ENCODE data around the gene TBCC. TPM values are rescaled to one million over a fixed set of nuclear protein-coding genes. Genes with fewer than 3 reads are reported as not detected.

TBCC gene
- total and polyA plus RNA-seq, 10 of the 15 experiments (the other 5 are each of a cell fraction or from before 2014, with no cell fraction given) = 2.5 to 41.9 (median 20.3) TPM

DNA sequence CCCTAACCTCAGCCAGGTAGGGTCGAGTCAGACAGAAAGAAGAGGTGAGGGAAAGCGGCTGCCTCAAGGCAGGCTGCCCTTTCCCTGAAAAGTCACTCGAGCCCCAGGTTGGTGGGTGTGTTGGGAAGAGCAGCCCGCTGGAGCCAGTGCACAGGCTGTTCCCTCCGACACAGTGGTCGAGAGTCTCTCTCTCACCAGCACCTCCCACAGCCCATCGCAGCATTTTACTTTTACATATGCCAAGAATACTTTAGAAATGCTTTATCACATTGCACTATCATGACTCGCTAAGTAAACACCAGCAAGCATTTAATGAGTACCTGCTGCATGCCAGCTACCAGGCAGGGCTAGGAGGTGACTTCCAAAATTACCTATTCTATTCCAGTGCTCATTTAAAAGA, 25.2 kb downstream of the TBCC start:
- no peaks in the 10 kb centered on the region for H3K27me3 ChIP-seq (replicated peaks in 1 of 2; ENCODE audit: control insufficient read depth in 2 of 2, insufficient read depth in 2 of 2, low read length in 1 of 2)
- no peak overlapping the region for H3K9ac ChIP-seq (ENCODE audit: control insufficient read depth, insufficient read depth, low read length)
- in situ Hi-C loops (cut with MboI) = no loop called here
- FAIRE-seq (no peak), DNase-seq (ENCODE audit: low read depth, low spot score) (no peak), ATAC-seq (no peak)
- no peaks in the 10 kb centered on the region for H3K36me3 ChIP-seq (ENCODE audit: control insufficient read depth in 2 of 2, insufficient read depth in 2 of 2, low read length in 1 of 2)
- intact Hi-C loops (cut with micrococcal nuclease; ENCODE audit: unreplicated experiment) = no loop called here
- peaks cover 4% of the 10 kb centered on the region; the same call in 1 of the 2 replicates for H3K4me1 ChIP-seq (ENCODE audit: control insufficient read depth, insufficient read depth, low read length)
- TF ChIP-seq DPF2 (IDR thresholded peaks at IDR 0.05) (no peak), WRNIP1 (IDR thresholded peaks at IDR 0.05; ENCODE audit: borderline replicate concordance, low read depth, low read length) (no peak), ZNF384 (IDR thresholded peaks at IDR 0.05; ENCODE audit: borderline replicate concordance, low read depth, low read length) (no peak), MTA3 (IDR thresholded peaks at IDR 0.05; ENCODE audit: borderline replicate concordance, low read length) (no peak), ZZZ3 (IDR thresholded peaks at IDR 0.05; ENCODE audit: control insufficient read depth, insufficient read length, low read depth) (no peak), TCF3 (IDR thresholded peaks at IDR 0.05; ENCODE audit: borderline replicate concordance, insufficient read depth, low read depth, low read length) (no peak), FOS (IDR thresholded peaks at IDR 0.05; ENCODE audit: borderline replicate concordance, extremely low read depth, insufficient read length) (no peak)
- no peak overlapping the region for H2AFZ ChIP-seq (ENCODE audit: control insufficient read depth, low read depth, low read length)
- BruUV-seq (replicated peaks) = no TSS peak
- no peaks in the 10 kb centered on the region for H3K9me3 ChIP-seq (replicated peaks; ENCODE audit: control insufficient read depth, insufficient read depth, low read length)
- CTCF ChIA-PET = no interaction called here
- H3K27ac ChIP-seq (ENCODE audit: control insufficient read depth, insufficient read depth) = no peak overlapping the region
- H3K4me2 ChIP-seq (ENCODE audit: control insufficient read depth, insufficient read depth) = no peak overlapping the region
- 51% methylated on average over 8 of the region's 8 CpGs for WGBS (ENCODE audit: insufficient coverage, insufficient replicate concordance, low lambda C conversion rate, missing lambda C conversion rate)
- H3K79me2 ChIP-seq (ENCODE audit: control insufficient read depth, insufficient read depth, low read length) = no peaks in the 10 kb centered on the region
- SMC1A ChIA-PET (ENCODE audit: uncharacterized antibody, unreplicated experiment) = interaction anchor here (0.6 kb wide), 1 partner anchor 281 kb away, joined by 6 read pairs; no protein-coding TSS in a partner anchor
- RAD21 ChIA-PET (ENCODE audit: unreplicated experiment) = no interaction called here
- H4K20me1 ChIP-seq (ENCODE audit: control insufficient read depth, insufficient read depth) = no peaks in the 10 kb centered on the region
- POLR2A ChIA-PET = no interaction called here
- H3K4me3 ChIP-seq = no peak overlapping the region

DNA sequence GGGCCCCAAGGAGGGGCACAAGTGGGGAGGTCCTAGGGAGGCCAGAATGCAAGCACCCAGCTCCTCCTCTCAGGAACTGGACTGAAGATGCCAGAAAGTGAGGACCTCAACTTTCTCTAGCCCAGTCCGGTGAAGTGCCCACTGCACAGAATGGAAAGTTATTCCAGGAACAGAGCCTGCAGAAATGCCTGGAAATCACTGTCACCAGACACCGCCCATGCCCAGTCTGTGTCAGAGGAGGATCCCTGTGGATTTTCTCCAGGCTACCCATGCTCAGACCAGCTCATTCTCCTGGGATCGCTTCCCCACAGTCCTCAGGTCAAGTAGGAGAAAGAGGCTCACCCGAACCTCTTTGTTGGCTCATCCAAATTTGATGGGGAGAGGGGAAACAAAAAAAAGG, 30.0 kb downstream of the TBCC start:
- Histone ChIP-seq H3K4me2 (ENCODE audit: control insufficient read depth, insufficient read depth) (no peak overlapping the region), H4K20me1 (ENCODE audit: control insufficient read depth, insufficient read depth) (no peaks in the 10 kb centered on the region), H3K36me3 (ENCODE audit: control insufficient read depth in 2 of 2, insufficient read depth in 2 of 2, low read length in 1 of 2) (no peaks in the 10 kb centered on the region), H3K27me3 (replicated peaks in 1 of 2; ENCODE audit: control insufficient read depth in 2 of 2, insufficient read depth in 2 of 2, low read length in 1 of 2) (no peaks in the 10 kb centered on the region; a peak in 1 of 4 replicates), H3K9me3 (replicated peaks; ENCODE audit: control insufficient read depth, insufficient read depth, low read length) (peaks cover 4% of the 10 kb centered on the region; the same call in 1 of the 3 replicates), H3K4me3 (no peak overlapping the region), H2AFZ (ENCODE audit: control insufficient read depth, low read depth, low read length) (no peak overlapping the region), H3K27ac (ENCODE audit: control insufficient read depth, insufficient read depth) (no peak overlapping the region), H3K4me1 (ENCODE audit: control insufficient read depth, insufficient read depth, low read length) (peaks cover 4% of the 10 kb centered on the region; the same call in 1 of the 2 replicates), H3K9ac (ENCODE audit: control insufficient read depth, insufficient read depth, low read length) (no peak overlapping the region), H3K79me2 (ENCODE audit: control insufficient read depth, insufficient read depth, low read length) (no peaks in the 10 kb centered on the region)
- ChIA-PET POLR2A (no interaction called here), RAD21 (ENCODE audit: unreplicated experiment) (no interaction called here), SMC1A (ENCODE audit: uncharacterized antibody, unreplicated experiment) (interaction anchor here (0.6 to 1.8 kb wide), 3 partner anchors 10 to 973 kb away, joined by 3 to 9 read pairs (median 5); no protein-coding TSS in a partner anchor), CTCF (interaction anchor here (1.0 kb wide), 1 partner anchor 27 kb away, joined by 3 read pairs; no protein-coding TSS in a partner anchor)
- WGBS (ENCODE audit: insufficient coverage, insufficient replicate concordance, low lambda C conversion rate, missing lambda C conversion rate) = 88% methylated on average over 4 of the region's 4 CpGs
- DNase-seq (ENCODE audit: low read depth, low spot score) (no peak), ATAC-seq (no peak), FAIRE-seq (no peak)
- BruUV-seq (replicated peaks) = no TSS peak
- intact Hi-C loops (cut with micrococcal nuclease; ENCODE audit: unreplicated experiment) = no loop called here
- in situ Hi-C loops (cut with MboI) = no loop called here
- TF ChIP-seq TCF7 (IDR thresholded peaks at IDR 0.05; ENCODE audit: borderline replicate concordance) = no peak
- TF ChIP-seq, protein P1, sequence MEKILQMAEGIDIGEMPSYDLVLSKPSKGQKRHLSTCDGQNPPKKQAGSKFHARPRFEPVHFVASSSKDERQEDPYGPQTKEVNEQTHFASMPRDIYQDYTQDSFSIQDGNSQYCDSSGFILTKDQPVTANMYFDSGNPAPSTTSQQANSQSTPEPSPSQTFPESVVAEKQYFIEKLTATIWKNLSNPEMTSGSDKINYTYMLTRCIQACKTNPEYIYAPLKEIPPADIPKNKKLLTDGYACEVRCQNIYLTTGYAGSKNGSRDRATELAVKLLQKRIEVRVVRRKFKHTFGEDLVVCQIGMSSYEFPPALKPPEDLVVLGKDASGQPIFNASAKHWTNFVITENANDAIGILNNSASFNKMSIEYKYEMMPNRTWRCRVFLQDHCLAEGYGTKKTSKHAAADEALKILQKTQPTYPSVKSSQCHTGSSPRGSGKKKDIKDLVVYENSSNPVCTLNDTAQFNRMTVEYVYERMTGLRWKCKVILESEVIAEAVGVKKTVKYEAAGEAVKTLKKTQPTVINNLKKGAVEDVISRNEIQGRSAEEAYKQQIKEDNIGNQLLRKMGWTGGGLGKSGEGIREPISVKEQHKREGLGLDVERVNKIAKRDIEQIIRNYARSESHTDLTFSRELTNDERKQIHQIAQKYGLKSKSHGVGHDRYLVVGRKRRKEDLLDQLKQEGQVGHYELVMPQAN (conservative IDR thresholded peaks at IDR 0.05) = no peak
- no peak for TF ChIP-seq TAF1 (IDR thresholded peaks at IDR 0.05; ENCODE audit: borderline replicate concordance, low read depth, low read length)
- no peak for TF ChIP-seq CREB1 (IDR thresholded peaks at IDR 0.05; ENCODE audit: low read depth)
- TF ChIP-seq RCOR1 (conservative IDR thresholded peaks at IDR 0.05; ENCODE audit: low read depth, low read length) = no peak
- no peak for TF ChIP-seq CHD2 (IDR thresholded peaks at IDR 0.05; ENCODE audit: borderline replicate concordance, low read depth, low read length)
- no peak for TF ChIP-seq SIN3A (IDR thresholded peaks at IDR 0.05; ENCODE audit: low read depth, low read length)
- no peak for TF ChIP-seq DPF2 (IDR thresholded peaks at IDR 0.05)
- no peak for TF ChIP-seq BRCA1 (IDR thresholded peaks at IDR 0.05; ENCODE audit: low read depth, low read length)
- no peak for TF ChIP-seq SMAD5 (IDR thresholded peaks at IDR 0.05; ENCODE audit: low read depth)
- no peak for TF ChIP-seq BCL11A (IDR thresholded peaks at IDR 0.05; ENCODE audit: low read depth, low read length)
- TF ChIP-seq HDGF (IDR thresholded peaks at IDR 0.05) = no peak
